Stimulated activated memory B cell treated with anti-CD40 and anti-IgM and Interleukin-4, amounts not matched to agents 10 μg/mL and 1 μg/mL and 100 μg/mL, for 72 hours (primary cell): ENCODE results near the gene WWTR1.
A peak's percentile ranks its signal among the peaks of the same experiment; 100 is the strongest.

Source experiments
- ATAC-seq: fragments of 150-1000 bp; cut with Tn5 transposase; 2 replicates; pipeline ENCODE4 v1.10.0; 2021
- H3K27ac Mint-ChIP-seq: one replicate; pipeline ENCODE4 v1.8.0; 2022; ENCODE audit warnings: mild to moderate bottlenecking, mixed read lengths
- H3K27me3 Mint-ChIP-seq: one replicate; pipeline ENCODE4 v1.8.0; 2022; ENCODE audit warnings: mixed read lengths
- H3K36me3 Mint-ChIP-seq: one replicate; pipeline ENCODE4 v1.8.0; 2022; ENCODE audit warnings: mixed read lengths
- H3K4me1 Mint-ChIP-seq: one replicate; pipeline ENCODE4 v1.8.0; 2022; ENCODE audit warnings: mixed read lengths
- H3K4me3 Mint-ChIP-seq: one replicate; pipeline ENCODE4 v1.8.0; 2022; ENCODE audit warnings: mild to moderate bottlenecking, moderate library complexity, mixed read lengths
- H3K9me3 Mint-ChIP-seq: one replicate; pipeline ENCODE4 v1.8.0; 2022; ENCODE audit warnings: mixed read lengths

The WWTR1 gene

GRCh38 chr3:149657926-149658743, at the start of gene WWTR1:
Gene WWTR1 (minus strand): TSS chr3:149658025. CDS start chr3:149657306, 719 bp downstream.
- Mint-ChIP-seq H3K27ac (peak within 1 kb of the TSS; percentile 82), H3K4me3 (peak within 1 kb of the TSS; percentile 92), H3K27me3 (peaks cover 41% of the 10 kb centered on the region), H3K9me3 (no peaks in the 10 kb centered on the region), H3K4me1 (peaks cover 16% of the 10 kb centered on the region), H3K36me3 (no peaks in the 10 kb centered on the region)
- ATAC-seq = peak; percentile 83

DNA sequence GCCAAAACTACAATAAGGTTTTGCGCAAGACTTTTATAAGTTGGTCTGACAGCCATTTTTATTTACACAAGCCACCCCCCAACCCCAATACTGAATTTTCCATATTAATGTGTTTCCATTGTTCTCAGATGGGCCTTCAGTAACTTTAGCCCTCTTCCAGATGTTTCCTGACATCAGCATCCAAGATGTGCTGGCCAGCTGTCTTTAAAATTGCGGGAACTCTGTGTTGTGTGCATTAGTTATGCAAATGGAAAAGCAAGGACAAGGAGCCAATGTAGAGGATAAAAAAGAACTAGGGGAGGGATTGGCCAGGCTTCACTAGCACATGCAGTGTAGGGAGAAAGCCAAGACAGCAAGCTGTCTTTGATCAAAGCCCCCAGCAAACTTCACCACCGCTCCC, 49.1 kb upstream of the WWTR1 start:
- Mint-ChIP-seq H3K27me3 (no peaks in the 10 kb centered on the region), H3K4me1 (no peaks in the 10 kb centered on the region), H3K9me3 (no peaks in the 10 kb centered on the region), H3K4me3 (no peak overlapping the region), H3K27ac (no peak overlapping the region), H3K36me3 (no peaks in the 10 kb centered on the region)
- no peak for ATAC-seq

DNA sequence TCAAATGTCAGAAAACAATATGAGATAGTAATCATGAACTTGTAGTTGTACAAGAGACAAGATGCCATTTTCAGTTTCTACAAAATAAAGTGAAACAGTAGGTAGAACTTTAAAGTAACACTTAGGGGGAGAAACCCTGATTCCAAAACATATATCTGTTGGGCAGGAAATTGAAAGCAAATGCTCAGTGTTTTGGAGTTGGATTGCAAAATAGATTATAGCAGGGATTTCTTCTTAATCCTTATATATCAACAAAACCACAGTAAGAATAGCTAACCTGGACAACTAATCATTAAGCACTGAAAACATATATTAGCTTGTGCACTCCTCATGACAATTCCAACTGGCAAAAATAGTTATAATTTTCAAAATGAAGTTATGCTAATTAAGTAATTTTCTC, 47.6 kb upstream of the WWTR1 start:
- H3K9me3 Mint-ChIP-seq = no peaks in the 10 kb centered on the region
- H3K36me3 Mint-ChIP-seq = no peaks in the 10 kb centered on the region
- no peak overlapping the region for H3K27ac Mint-ChIP-seq
- H3K4me3 Mint-ChIP-seq = no peak overlapping the region
- no peaks in the 10 kb centered on the region for H3K27me3 Mint-ChIP-seq
- no peaks in the 10 kb centered on the region for H3K4me1 Mint-ChIP-seq
- ATAC-seq = no peak

GRCh38 chr3:149703466-149703865, 45.6 kb upstream of the WWTR1 start:
- Mint-ChIP-seq H3K27me3 (no peaks in the 10 kb centered on the region), H3K9me3 (peaks cover 3% of the 10 kb centered on the region), H3K27ac (no peak overlapping the region), H3K4me3 (no peak overlapping the region), H3K36me3 (peaks cover 6% of the 10 kb centered on the region), H3K4me1 (no peaks in the 10 kb centered on the region)
- ATAC-seq = no peak

DNA sequence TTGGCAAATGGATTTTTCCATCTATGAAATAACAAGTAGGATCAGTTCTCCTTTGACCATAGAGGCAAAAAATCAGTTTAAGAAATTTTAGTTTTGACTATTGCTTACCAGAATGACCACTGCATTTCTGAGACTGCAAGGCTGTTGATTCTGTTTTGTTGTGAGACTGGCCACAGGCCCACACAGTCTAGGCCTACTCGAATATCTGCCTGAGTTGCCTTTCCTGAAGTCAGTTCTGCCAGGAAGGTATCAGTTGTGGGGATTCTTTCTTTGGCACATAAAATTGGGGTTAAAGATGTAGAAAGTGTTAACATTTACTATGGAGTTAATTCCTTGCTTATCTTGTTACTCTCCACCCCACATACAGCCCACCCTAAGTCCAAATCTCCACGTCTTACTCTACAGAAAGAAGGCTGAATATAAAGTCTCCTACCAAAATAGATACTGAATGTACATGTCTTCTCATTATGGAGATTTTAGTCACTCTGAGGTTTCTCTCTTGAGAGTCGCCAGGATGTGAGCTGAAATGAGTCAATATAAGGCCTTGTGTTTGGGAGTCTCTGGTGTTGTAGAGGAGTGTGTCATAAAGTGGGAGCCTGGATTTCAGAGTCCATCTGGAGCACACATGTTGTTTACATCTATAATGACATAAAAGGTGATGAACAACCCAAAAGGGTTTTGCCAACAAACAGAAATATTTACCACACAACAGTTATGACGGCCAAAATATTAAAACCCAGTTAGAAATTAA, 45.0 kb upstream of the WWTR1 start:
- Mint-ChIP-seq H3K36me3 (peaks cover 6% of the 10 kb centered on the region), H3K27me3 (no peaks in the 10 kb centered on the region), H3K4me1 (no peaks in the 10 kb centered on the region), H3K4me3 (no peak overlapping the region), H3K9me3 (peaks cover 7% of the 10 kb centered on the region), H3K27ac (no peak overlapping the region)
- no peak for ATAC-seq

DNA sequence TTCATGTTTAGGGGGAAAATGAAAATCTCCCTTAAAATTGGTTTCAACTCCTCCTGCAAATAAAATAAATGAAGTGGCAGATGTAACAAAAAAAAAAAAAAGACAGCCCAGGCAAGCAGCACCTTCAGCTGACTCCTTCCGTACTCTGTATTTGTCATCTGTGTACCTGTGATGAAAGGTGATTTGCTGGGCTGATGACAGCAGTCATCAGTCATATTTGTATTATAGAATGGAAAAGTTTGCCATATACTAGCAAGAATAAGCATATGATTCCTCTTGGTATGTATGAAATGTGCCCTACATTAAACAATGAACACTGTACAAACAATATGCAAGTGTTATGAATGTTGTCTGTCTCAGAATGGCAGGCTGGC, 44.1 kb upstream of the WWTR1 start:
- H3K9me3 Mint-ChIP-seq = peaks cover 13% of the 10 kb centered on the region
- H3K27ac Mint-ChIP-seq = peak overlapping the region; percentile 62
- H3K4me3 Mint-ChIP-seq = peak overlapping the region; percentile 47
- H3K4me1 Mint-ChIP-seq = no peaks in the 10 kb centered on the region
- no peaks in the 10 kb centered on the region for H3K27me3 Mint-ChIP-seq
- no peak for ATAC-seq
- H3K36me3 Mint-ChIP-seq = peaks cover 12% of the 10 kb centered on the region

- Mint-ChIP-seq H3K27ac (peak overlapping the region; percentile 62), H3K36me3 (peaks cover 12% of the 10 kb centered on the region), H3K4me3 (peak overlapping the region; percentile 47), H3K27me3 (no peaks in the 10 kb centered on the region), H3K4me1 (no peaks in the 10 kb centered on the region), H3K9me3 (peaks cover 18% of the 10 kb centered on the region)
- no peak for ATAC-seq
Measured at GRCh38 chr3:149701206-149701976, 43.6 kb upstream of the WWTR1 start.

- peaks cover 7% of the 10 kb centered on the region for H3K9me3 Mint-ChIP-seq
- peaks cover 38% of the 10 kb centered on the region for H3K27me3 Mint-ChIP-seq
- ATAC-seq = no peak
- peaks cover 8% of the 10 kb centered on the region for H3K36me3 Mint-ChIP-seq
- H3K27ac Mint-ChIP-seq = no peak overlapping the region
- no peaks in the 10 kb centered on the region for H3K4me1 Mint-ChIP-seq
- H3K4me3 Mint-ChIP-seq = no peak overlapping the region
Measured at GRCh38 chr3:149688122-149688757, 30.4 kb upstream of the WWTR1 start.

GRCh38 chr3:149686996-149687395, 29.2 kb upstream of the WWTR1 start:
- Mint-ChIP-seq H3K27me3 (peaks cover 40% of the 10 kb centered on the region), H3K4me3 (no peak overlapping the region), H3K36me3 (peaks cover 8% of the 10 kb centered on the region), H3K4me1 (no peaks in the 10 kb centered on the region), H3K9me3 (peaks cover 7% of the 10 kb centered on the region), H3K27ac (no peak overlapping the region)
- no peak for ATAC-seq

GRCh38 chr3:149678351-149678950, 20.6 kb upstream of the WWTR1 start:
- Mint-ChIP-seq H3K36me3 (no peaks in the 10 kb centered on the region), H3K27me3 (peaks cover 4% of the 10 kb centered on the region), H3K9me3 (no peaks in the 10 kb centered on the region), H3K4me3 (no peak overlapping the region), H3K4me1 (no peaks in the 10 kb centered on the region), H3K27ac (no peak overlapping the region)
- ATAC-seq = peak; percentile 8

GRCh38 chr3:149673393-149673792, 15.6 kb upstream of the WWTR1 start:
- H3K4me3 Mint-ChIP-seq = no peak overlapping the region
- H3K36me3 Mint-ChIP-seq = no peaks in the 10 kb centered on the region
- no peak for ATAC-seq
- peaks cover 10% of the 10 kb centered on the region for H3K4me1 Mint-ChIP-seq
- peaks cover 8% of the 10 kb centered on the region for H3K27me3 Mint-ChIP-seq
- no peaks in the 10 kb centered on the region for H3K9me3 Mint-ChIP-seq
- H3K27ac Mint-ChIP-seq = no peak overlapping the region

DNA sequence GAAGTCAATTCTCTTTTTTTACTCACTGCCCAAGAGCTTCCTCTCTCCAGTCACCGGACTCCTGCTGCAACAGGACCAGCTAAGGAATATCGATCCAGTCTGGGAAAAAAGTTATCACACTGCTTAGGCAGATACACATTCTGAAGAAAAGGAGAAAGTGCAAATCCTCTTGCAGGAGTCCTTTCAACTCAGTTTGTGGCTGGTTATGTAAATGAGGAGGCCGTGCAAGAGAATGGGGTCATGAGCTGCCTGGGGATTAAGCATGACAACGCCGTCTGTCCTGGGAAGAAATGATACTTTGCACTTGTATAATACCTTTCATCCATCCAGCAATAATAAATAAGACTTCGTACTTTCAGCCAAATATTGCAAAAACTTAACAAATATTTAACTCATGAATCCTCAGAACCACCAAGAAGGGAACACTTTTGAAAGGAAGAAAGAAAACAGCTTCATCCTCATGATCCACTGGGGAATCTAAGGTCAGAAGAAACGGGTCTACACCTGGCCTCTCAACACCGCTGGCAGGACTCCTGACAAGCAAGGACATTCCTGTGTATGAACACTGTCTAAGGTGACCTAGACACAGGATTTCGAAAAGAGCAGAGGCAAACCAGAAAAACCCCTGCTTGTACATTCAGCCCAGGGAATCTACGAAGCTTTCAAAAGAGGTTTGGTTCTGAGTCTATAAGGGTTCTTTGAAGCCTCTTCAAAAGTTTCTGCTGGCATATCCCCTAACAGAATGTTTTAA, 13.1 kb upstream of the WWTR1 start:
- no peaks in the 10 kb centered on the region for H3K9me3 Mint-ChIP-seq
- H3K27me3 Mint-ChIP-seq = peaks cover 8% of the 10 kb centered on the region
- peak; percentile 63 for ATAC-seq
- no peaks in the 10 kb centered on the region for H3K36me3 Mint-ChIP-seq
- no peak overlapping the region for H3K27ac Mint-ChIP-seq
- peaks cover 10% of the 10 kb centered on the region for H3K4me1 Mint-ChIP-seq
- H3K4me3 Mint-ChIP-seq = no peak overlapping the region

DNA sequence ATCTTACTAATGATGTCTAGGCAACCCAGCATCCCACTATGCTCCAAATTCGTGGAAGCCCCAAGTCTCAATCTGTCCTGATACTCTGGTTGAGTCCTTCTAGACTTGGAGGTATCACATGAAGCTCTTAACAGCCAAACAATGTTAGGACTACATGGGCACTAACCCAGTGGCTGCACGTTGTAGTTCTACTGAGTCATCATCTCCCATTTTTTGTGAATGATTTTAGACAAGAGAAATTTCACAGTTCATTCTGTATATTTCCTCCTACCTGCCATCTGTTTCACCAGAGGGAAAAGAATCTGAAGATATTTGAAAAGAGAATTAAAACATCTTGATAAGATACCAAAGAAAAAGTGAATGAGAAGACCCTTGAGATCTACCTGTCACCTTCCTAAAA, 9.8 kb upstream of the WWTR1 start:
- Mint-ChIP-seq H3K27ac (no peak overlapping the region), H3K36me3 (no peaks in the 10 kb centered on the region), H3K4me1 (peaks cover 10% of the 10 kb centered on the region), H3K9me3 (no peaks in the 10 kb centered on the region), H3K4me3 (no peak overlapping the region), H3K27me3 (peaks cover 11% of the 10 kb centered on the region)
- no peak for ATAC-seq

DNA sequence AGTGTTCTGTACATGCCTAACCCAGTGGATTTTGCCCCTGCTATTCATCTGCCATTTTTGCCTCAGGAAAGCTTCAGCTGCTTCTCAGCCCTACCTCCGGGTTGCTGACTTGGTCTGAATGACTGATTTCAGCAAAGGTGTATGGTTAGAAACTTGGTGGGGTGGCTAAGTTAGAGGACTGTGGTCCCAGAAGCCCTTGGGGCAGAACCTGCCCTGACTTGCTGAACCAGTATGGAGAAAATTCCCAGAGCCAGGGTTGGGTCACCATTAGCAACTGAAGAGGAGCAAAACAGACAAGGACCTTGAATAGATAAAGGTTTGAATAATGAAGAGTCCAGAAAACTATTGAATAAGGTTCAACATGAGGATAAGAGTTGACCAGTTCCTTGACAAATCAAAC, 6.1 kb upstream of the WWTR1 start:
- Mint-ChIP-seq H3K27ac (no peak overlapping the region), H3K36me3 (no peaks in the 10 kb centered on the region), H3K4me3 (no peak overlapping the region), H3K27me3 (peaks cover 13% of the 10 kb centered on the region), H3K4me1 (peaks cover under 1% of the 10 kb centered on the region), H3K9me3 (no peaks in the 10 kb centered on the region)
- no peak for ATAC-seq
